Liver (tissue), 9 donors: ENCODE data around the gene DDR2. TPM values are rescaled to one million over a fixed set of nuclear protein-coding genes. Genes with fewer than 3 reads are reported as not detected.

Source experiments
- DNase-seq: peaks from one replicate; pipeline ENCODE4 v3.0.0-alpha.2; 2017; ENCODE audit warnings: low spot score
- H3K27ac ChIP-seq, 2 donors: one replicate each; pipeline ENCODE4 v1.7.0; 2013; ENCODE audit warnings: inconsistent platforms in 2 of 2, low read length in 2 of 2, control low read depth in 1 of 2, low read depth in 1 of 2, mild to moderate bottlenecking in 1 of 2
- H3K27me3 ChIP-seq, 4 donors: one replicate each; pipeline versions ENCODE4 v1.6.1 to v1.7.0; 2013; ENCODE audit warnings: low read length in 3 of 4, inconsistent platforms in 1 of 4, mild to moderate bottlenecking in 1 of 4, moderate library complexity in 1 of 4; ENCODE audit not compliant: control insufficient read depth in 4 of 4, insufficient read depth in 4 of 4
- H3K36me3 ChIP-seq, 4 donors: one replicate each; pipeline versions ENCODE4 v1.6.1 to v1.7.0; 2013; ENCODE audit warnings: low read length in 3 of 4, mild to moderate bottlenecking in 3 of 4, low read depth in 1 of 4, moderate library complexity in 1 of 4; ENCODE audit not compliant: control insufficient read depth in 4 of 4, insufficient read depth in 3 of 4
- H3K4me1 ChIP-seq, 4 donors: one replicate each; pipeline versions ENCODE4 v1.6.1 to v1.7.0; 2013; ENCODE audit warnings: low read length in 3 of 4, mild to moderate bottlenecking in 3 of 4, moderate library complexity in 1 of 4; ENCODE audit not compliant: control insufficient read depth in 4 of 4, insufficient read depth in 4 of 4
- H3K4me3 ChIP-seq, 3 donors: one replicate each; pipeline versions ENCODE4 v1.6.1 to v1.7.0; 2013; ENCODE audit warnings: low read length in 3 of 3, control low read depth in 1 of 3, low read depth in 1 of 3, mild to moderate bottlenecking in 1 of 3
- H3K9ac ChIP-seq, 2 donors: one replicate each; pipeline ENCODE4 v1.7.0; 2013; ENCODE audit warnings: low read length in 2 of 2, mild to moderate bottlenecking in 2 of 2, moderate library complexity in 2 of 2, control low read depth in 1 of 2, low read depth in 1 of 2
- H3K9me3 ChIP-seq, 4 donors: one replicate each; pipeline versions ENCODE4 v1.6.1 to v1.7.0; 2013; ENCODE audit warnings: low read length in 3 of 4; ENCODE audit not compliant: control insufficient read depth in 4 of 4
- CTCF ChIP-seq: fragments of 150-350 bp; IDR thresholded peaks from 2 replicates; pipeline ENCODE4 v1.5.1; 2017; ENCODE audit warnings: improper control_type of control experiment, low read depth, low read length; ENCODE audit not compliant: missing input control
- EGR1 ChIP-seq, 2 donors: IDR thresholded peaks; 2 replicates each; pipeline ENCODE4 v1.6.1; 2016 to 2018; ENCODE audit warnings: antibody characterized with exemption in 2 of 2, low read depth in 2 of 2
- FOXA2 ChIP-seq: IDR thresholded peaks from 2 replicates; pipeline ENCODE4 v1.6.1; 2016; ENCODE audit warnings: antibody characterized with exemption
- GABPA ChIP-seq, 2 donors: IDR thresholded peaks in 1 of 2; conservative IDR thresholded peaks in 1 of 2; 2 replicates each; pipeline ENCODE4 v1.6.1; 2016; ENCODE audit warnings: antibody characterized with exemption in 2 of 2, mild to moderate bottlenecking in 1 of 2, moderate library complexity in 1 of 2
- HNF4A ChIP-seq, 2 donors: conservative IDR thresholded peaks; 2 replicates each; pipeline ENCODE4 v1.6.1; 2016; ENCODE audit warnings: antibody characterized with exemption in 2 of 2, mild to moderate bottlenecking in 2 of 2
- HNF4G ChIP-seq: IDR thresholded peaks from 2 replicates; pipeline ENCODE4 v1.6.1; 2016; ENCODE audit warnings: antibody characterized with exemption
- JUND ChIP-seq, 2 donors: IDR thresholded peaks; 2 replicates each; pipeline ENCODE4 v1.6.1; 2016; ENCODE audit warnings: antibody characterized with exemption in 2 of 2
- NR2F2 ChIP-seq: IDR thresholded peaks from 2 replicates; pipeline ENCODE4 v1.6.1; 2016; ENCODE audit warnings: antibody characterized with exemption
- RAD21 ChIP-seq, 2 donors: IDR thresholded peaks; 2 replicates each; pipeline ENCODE4 v1.6.1; 2016; ENCODE audit warnings: antibody characterized with exemption in 2 of 2, mild to moderate bottlenecking in 2 of 2
- REST ChIP-seq: IDR thresholded peaks from 2 replicates; pipeline ENCODE4 v1.6.1; 2016; ENCODE audit warnings: antibody characterized with exemption, mild to moderate bottlenecking
- RXRA ChIP-seq, 2 donors: IDR thresholded peaks; 2 replicates each; pipeline ENCODE4 v1.6.1; 2017 to 2018; ENCODE audit warnings: antibody characterized with exemption in 2 of 2, mild to moderate bottlenecking in 1 of 2
- SP1 ChIP-seq: IDR thresholded peaks from 2 replicates; pipeline ENCODE4 v1.6.1; 2018; ENCODE audit warnings: antibody characterized with exemption, mild to moderate bottlenecking
- TAF1 ChIP-seq: conservative IDR thresholded peaks from 2 replicates; pipeline ENCODE4 v1.6.1; 2016; ENCODE audit warnings: antibody characterized with exemption, mild to moderate bottlenecking
- YY1 ChIP-seq: IDR thresholded peaks from 2 replicates; pipeline ENCODE4 v1.6.1; 2016; ENCODE audit warnings: antibody characterized with exemption, mild to moderate bottlenecking
- WGBS: extraction: QIAGEN DNeasy Blood & Tissue Kit; methylation state at CpG from one replicate; pipeline ENCODE4 v1.1.7; 2013; 5-methylcytosine and 5-hydroxymethylcytosine counted together
- polyA plus RNA-seq, 2 donors: library from polyadenylated mRNA; stranded (reverse) in 1 of 2; unstranded in 1 of 2; fragments of 200-250 nt in 1 of 2; fragments of >200 nt in 1 of 2; fragmentation: Nextera tagmentation in 1 of 2; extraction: Ambion mirVana in 1 of 2; gene quantifications; one replicate each; pipeline versions ENCODE4 v1.2.1 to v1.2.3, GENCODE V29; 2013 to 2015
- total RNA-seq, 2 donors: library from RNA; depleted of rRNA; stranded (reverse); fragments of >200 nt; gene quantifications; one replicate each; pipeline ENCODE4 v1.2.3, GENCODE V29; 2014
- TF ChIP-seq, protein P1 (sequence below): IDR thresholded peaks from 2 replicates; pipeline ENCODE4 v1.6.1; 2016; ENCODE audit warnings: antibody characterized with exemption
- TF ChIP-seq, protein P2 (sequence below): IDR thresholded peaks from 2 replicates; pipeline ENCODE4 v1.6.1; 2016; ENCODE audit warnings: antibody characterized with exemption
- donor health status: healthy.
- donor health status: healthy.
- donor health status: healthy.
- donor health status: healthy.
- donor health status: healthy.

DDR2 gene
- total and polyA plus RNA-seq, 4 donors, result 1.2 to 6.4 (median 2.1) TPM

GRCh38 chr1:162710780-162711465 is 78.7 kb downstream of the DDR2 start:
- H3K27me3 ChIP-seq, result no peaks in the 10 kb centered on the region
- peak overlapping the region in 1 of 2 donors; percentile 9 for H3K27ac ChIP-seq
- TF ChIP-seq, protein P1, sequence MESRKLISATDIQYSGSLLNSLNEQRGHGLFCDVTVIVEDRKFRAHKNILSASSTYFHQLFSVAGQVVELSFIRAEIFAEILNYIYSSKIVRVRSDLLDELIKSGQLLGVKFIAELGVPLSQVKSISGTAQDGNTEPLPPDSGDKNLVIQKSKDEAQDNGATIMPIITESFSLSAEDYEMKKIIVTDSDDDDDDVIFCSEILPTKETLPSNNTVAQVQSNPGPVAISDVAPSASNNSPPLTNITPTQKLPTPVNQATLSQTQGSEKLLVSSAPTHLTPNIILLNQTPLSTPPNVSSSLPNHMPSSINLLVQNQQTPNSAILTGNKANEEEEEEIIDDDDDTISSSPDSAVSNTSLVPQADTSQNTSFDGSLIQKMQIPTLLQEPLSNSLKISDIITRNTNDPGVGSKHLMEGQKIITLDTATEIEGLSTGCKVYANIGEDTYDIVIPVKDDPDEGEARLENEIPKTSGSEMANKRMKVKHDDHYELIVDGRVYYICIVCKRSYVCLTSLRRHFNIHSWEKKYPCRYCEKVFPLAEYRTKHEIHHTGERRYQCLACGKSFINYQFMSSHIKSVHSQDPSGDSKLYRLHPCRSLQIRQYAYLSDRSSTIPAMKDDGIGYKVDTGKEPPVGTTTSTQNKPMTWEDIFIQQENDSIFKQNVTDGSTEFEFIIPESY, result no peak
- TF ChIP-seq FOXA2 (no peak), RAD21 (IDR thresholded peaks at IDR 0.05) (no peak), TAF1 (no peak), JUND (IDR thresholded peaks at IDR 0.05) (no peak), NR2F2 (no peak), GABPA (IDR thresholded peaks at IDR 0.05 in 1 of 2, conservative IDR thresholded peaks at IDR 0.05 in 1 of 2) (no peak), YY1 (no peak), REST (no peak), HNF4G (no peak), SP1 (no peak), HNF4A (conservative IDR thresholded peaks at IDR 0.05) (no peak), RXRA (IDR thresholded peaks at IDR 0.05) (no peak)
- TF ChIP-seq, protein P2, sequence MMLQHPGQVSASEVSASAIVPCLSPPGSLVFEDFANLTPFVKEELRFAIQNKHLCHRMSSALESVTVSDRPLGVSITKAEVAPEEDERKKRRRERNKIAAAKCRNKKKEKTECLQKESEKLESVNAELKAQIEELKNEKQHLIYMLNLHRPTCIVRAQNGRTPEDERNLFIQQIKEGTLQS, result no peak
- no peak for DNase-seq
- no peak overlapping the region for H3K4me3 ChIP-seq
- no peaks in the 10 kb centered on the region for H3K4me1 ChIP-seq
- WGBS, result 86% methylated on average over 4 of the region's 4 CpGs
- no peak overlapping the region for H3K9ac ChIP-seq
- no peaks in the 10 kb centered on the region for H3K9me3 ChIP-seq
- H3K36me3 ChIP-seq, result no peaks in the 10 kb centered on the region

GRCh38 chr1:162712317-162713029 is 80.2 kb downstream of the DDR2 start:
- H3K4me3 ChIP-seq, result no peak overlapping the region
- no peaks in the 10 kb centered on the region for H3K4me1 ChIP-seq
- H3K36me3 ChIP-seq, result no peaks in the 10 kb centered on the region
- H3K9ac ChIP-seq, result no peak overlapping the region
- H3K27ac ChIP-seq, result no peak overlapping the region
- 70% methylated on average over 2 of the region's 2 CpGs for WGBS
- H3K27me3 ChIP-seq, result no peaks in the 10 kb centered on the region
- H3K9me3 ChIP-seq, result no peaks in the 10 kb centered on the region
- no peak for DNase-seq
- TF ChIP-seq TAF1 (no peak), HNF4G (no peak), SP1 (no peak), FOXA2 (no peak), RXRA (IDR thresholded peaks at IDR 0.05) (no peak), EGR1 (IDR thresholded peaks at IDR 0.05; ENCODE audit: low read depth in 2 of 2) (no peak), NR2F2 (no peak), GABPA (IDR thresholded peaks at IDR 0.05 in 1 of 2, conservative IDR thresholded peaks at IDR 0.05 in 1 of 2) (no peak), RAD21 (IDR thresholded peaks at IDR 0.05) (no peak), CTCF (no peak), REST (no peak)
- TF ChIP-seq, protein P1, result no peak
